NCI-H2081 treated with DMSO at 0.1 percent for 48 hours (cell line): ENCODE results near the gene HSPA12A.

Experiments used
- DNase-seq: peaks from one replicate; lab custom pipeline; 2025; lab: John Stamatoyannopoulos, UW

HSPA12A gene

GRCh38 chr10:116741391-116742351 is 695 bp downstream of the HSPA12A start:
- DNase-seq, result no peak

GRCh38 chr10:116740971-116741370 is 1.4 kb downstream of the HSPA12A start:
- no peak for DNase-seq

- no peak for DNase-seq
Observed at GRCh38 chr10:116738339-116738738, 4.0 kb downstream of the HSPA12A start.

GRCh38 chr10:116737627-116738327 is 4.6 kb downstream of the HSPA12A start:
- DNase-seq, result no peak

GRCh38 chr10:116733566-116733965 is 8.8 kb downstream of the HSPA12A start:
- DNase-seq, result no peak

- no peak for DNase-seq
Observed at GRCh38 chr10:116732573-116732972, 9.8 kb downstream of the HSPA12A start.

- no peak for DNase-seq
Observed at GRCh38 chr10:116730464-116731260, 11.7 kb downstream of the HSPA12A start.

- no peak for DNase-seq
Observed at GRCh38 chr10:116729243-116729642, 13.1 kb downstream of the HSPA12A start.

- DNase-seq, result no peak
Observed at GRCh38 chr10:116728526-116729096, 13.8 kb downstream of the HSPA12A start.

- DNase-seq, result no peak
Observed at GRCh38 chr10:116723428-116724281, 18.7 kb downstream of the HSPA12A start.

- DNase-seq, result no peak
Observed at GRCh38 chr10:116722736-116723427, 19.5 kb downstream of the HSPA12A start.

- DNase-seq, result no peak
Observed at GRCh38 chr10:116721547-116722392, 20.6 kb downstream of the HSPA12A start.

GRCh38 chr10:116720668-116721546 is 21.5 kb downstream of the HSPA12A start:
- no peak for DNase-seq

GRCh38 chr10:116720241-116720643 is 22.1 kb downstream of the HSPA12A start:
- DNase-seq, result no peak

- no peak for DNase-seq
Observed at GRCh38 chr10:116719804-116720203, 22.6 kb downstream of the HSPA12A start.

- DNase-seq, result no peak
Observed at GRCh38 chr10:116718058-116718457, 24.3 kb downstream of the HSPA12A start.

- no peak for DNase-seq
Observed at GRCh38 chr10:116716381-116716780, 26.0 kb downstream of the HSPA12A start.

- no peak for DNase-seq
Observed at GRCh38 chr10:116715839-116716377, 26.5 kb downstream of the HSPA12A start.
